Keratinocyte (primary cell): ENCODE results near the gene FBRSL1.

Source experiments
- CTCF ChIP-seq, 3 experiments: IDR thresholded peaks in 1 of 3; conservative IDR thresholded peaks in 1 of 3; optimal IDR thresholded peaks in 1 of 3; 2 replicates in 2 of 3; 3 replicates in 1 of 3; pipeline versions ENCODE3 to v1.5.1; 2011; ENCODE audit warnings: low read length in 3 of 3, mild to moderate bottlenecking in 3 of 3, moderate library complexity in 2 of 3, control low read depth in 1 of 3, inconsistent platforms in 1 of 3; ENCODE audit not compliant: insufficient read depth in 2 of 3; ENCODE audit errors: extremely low read depth in 1 of 3
- EZH2 ChIP-seq: IDR thresholded peaks from one replicate; pipeline ENCODE4 v1.6.1; 2012; ENCODE audit warnings: inconsistent platforms, mild to moderate bottlenecking, low read length, moderate library complexity

- no peak for TF ChIP-seq CTCF (optimal IDR thresholded peaks at IDR 0.05 in 1 of 3, IDR thresholded peaks at IDR 0.05 in 1 of 3, conservative IDR thresholded peaks at IDR 0.05 in 1 of 3; ENCODE audit: extremely low read depth in 1 of 3, insufficient read depth in 2 of 3, low read length in 3 of 3)
- no peak for TF ChIP-seq EZH2
Observed at GRCh38 chr12:132494294-132495164, 4.6 kb downstream of the FBRSL1 start.
